Smooth muscle cell (in vitro differentiated cells): ENCODE measurements around the gene PRDM4. TPM values are rescaled to one million over a fixed set of nuclear protein-coding genes. Genes with fewer than 3 reads are reported as not detected.

Source experiments
- DNase-seq: peaks from one replicate; lab custom pipeline; 2025; ENCODE audit not compliant: unreplicated experiment; lab: John Stamatoyannopoulos, UW
- H2AFZ ChIP-seq: fragments of 200-600 bp; sonication (generic); 2 replicates; pipeline ENCODE4 v1.6.0; 2016; ENCODE audit warnings: antibody characterized with exemption, low read depth, mild to moderate bottlenecking
- H3F3A ChIP-seq: fragments of 200-600 bp; sonication (generic); 2 replicates; pipeline ENCODE4 v1.6.0; 2017; ENCODE audit warnings: antibody characterized with exemption, low read depth
- H3K27ac ChIP-seq: fragments of 200-600 bp; sonication (generic); 2 replicates; pipeline ENCODE4 v1.5.1; 2016; ENCODE audit warnings: low read depth, mild to moderate bottlenecking
- H3K27me3 ChIP-seq: fragments of 200-600 bp; sonication (generic); 2 replicates; pipeline ENCODE4 v1.6.1; 2016; ENCODE audit warnings: low read depth, mild to moderate bottlenecking
- H3K36me3 ChIP-seq: fragments of 200-600 bp; sonication (generic); 2 replicates; pipeline ENCODE4 v1.5.1; 2016; ENCODE audit warnings: low read depth
- H3K4me1 ChIP-seq: fragments of 200-600 bp; sonication (generic); 2 replicates; pipeline ENCODE4 v1.5.1; 2016; ENCODE audit warnings: low read depth
- H3K4me2 ChIP-seq: fragments of 200-600 bp; sonication (generic); 2 replicates; pipeline ENCODE4 v1.6.0; 2016; ENCODE audit warnings: mild to moderate bottlenecking
- H3K4me3 ChIP-seq: fragments of 200-600 bp; sonication (generic); 2 replicates; pipeline ENCODE4 v1.5.1; 2016; ENCODE audit warnings: mild to moderate bottlenecking
- H3K79me2 ChIP-seq: fragments of 200-600 bp; sonication (generic); 2 replicates; pipeline ENCODE4 v1.6.0; 2016; ENCODE audit warnings: low read depth, mild to moderate bottlenecking
- H3K9ac ChIP-seq: fragments of 200-600 bp; sonication (generic); 2 replicates; pipeline ENCODE4 v1.6.0; 2016; ENCODE audit warnings: low read depth
- H3K9me3 ChIP-seq: fragments of 200-600 bp; sonication (generic); replicated peaks from 2 replicates; pipeline ENCODE4 v1.5.1; 2016; ENCODE audit warnings: low read depth
- H4K20me1 ChIP-seq: fragments of 200-600 bp; sonication (generic); 2 replicates; pipeline ENCODE4 v1.6.0; 2016; ENCODE audit warnings: low read depth
- CTCF ChIP-seq: fragments of 200-600 bp; sonication (generic); IDR thresholded peaks from 2 replicates; pipeline ENCODE4 v1.5.1; 2017; ENCODE audit warnings: borderline replicate concordance, mild to moderate bottlenecking, antibody characterized with exemption; ENCODE audit not compliant: insufficient read depth, poor library complexity, severe bottlenecking
- WGBS: methylation state at CpG from one replicate; pipeline ENCODE4 v1.1.7; 2016; ENCODE audit warnings: low lambda C conversion rate; 5-methylcytosine and 5-hydroxymethylcytosine counted together
- polyA plus RNA-seq: library from polyadenylated mRNA; unstranded; fragments of >200 nt; fragmentation: Nextera tagmentation; extraction: Ambion mirVana; gene quantifications from 2 replicates; pipeline ENCODE4 v1.2.1, GENCODE V29; 2016
- total RNA-seq: library from RNA; depleted of rRNA; stranded (reverse); fragments of >200 nt; gene quantifications from 2 replicates; pipeline ENCODE4 v1.2.3, GENCODE V29; 2014

PRDM4 gene
- total and polyA plus RNA-seq, 2 experiments from 2014 or later: 19.1 to 26.2 TPM

GRCh38 chr12:107803092-107803491, 42.2 kb upstream of the PRDM4 start:
- Histone ChIP-seq H3K4me1 (no peaks in the 10 kb centered on the region), H3K27me3 (no peaks in the 10 kb centered on the region), H3K27ac (no peak overlapping the region), H3K9me3 (no peaks in the 10 kb centered on the region), H3K79me2 (no peaks in the 10 kb centered on the region), H3K36me3 (no peaks in the 10 kb centered on the region), H3K4me2 (no peak overlapping the region), H4K20me1 (no peaks in the 10 kb centered on the region), H2AFZ (no peak overlapping the region), H3K9ac (no peak overlapping the region), H3K4me3 (no peak overlapping the region), H3F3A (no peaks in the 10 kb centered on the region)
- no peak for TF ChIP-seq CTCF
- 74% methylated on average over 3 of the region's 3 CpGs for WGBS
- DNase-seq: no peak

- no peak for DNase-seq
- no peaks in the 10 kb centered on the region for H4K20me1 ChIP-seq
- H3K4me3 ChIP-seq: no peak overlapping the region
- TF ChIP-seq CTCF: no peak
- no peaks in the 10 kb centered on the region for H3K4me1 ChIP-seq
- no peaks in the 10 kb centered on the region for H3K36me3 ChIP-seq
- H3K4me2 ChIP-seq: no peak overlapping the region
- peaks cover under 1% of the 10 kb centered on the region for H3K27me3 ChIP-seq
- no peaks in the 10 kb centered on the region for H3F3A ChIP-seq
- no peaks in the 10 kb centered on the region for H3K79me2 ChIP-seq
- H3K9me3 ChIP-seq: no peaks in the 10 kb centered on the region
- no peak overlapping the region for H2AFZ ChIP-seq
- H3K9ac ChIP-seq: no peak overlapping the region
- H3K27ac ChIP-seq: no peak overlapping the region
These were observed 40.2 kb upstream of the PRDM4 start for GRCh38 chr12:107801150-107801549.

GRCh38 chr12:107798580-107798979, 37.6 kb upstream of the PRDM4 start:
- no peak overlapping the region for H3K4me2 ChIP-seq
- no peaks in the 10 kb centered on the region for H3F3A ChIP-seq
- peaks cover 11% of the 10 kb centered on the region for H3K27me3 ChIP-seq
- no peaks in the 10 kb centered on the region for H3K9me3 ChIP-seq
- H3K27ac ChIP-seq: no peak overlapping the region
- no peak for TF ChIP-seq CTCF
- no peaks in the 10 kb centered on the region for H3K79me2 ChIP-seq
- H3K4me3 ChIP-seq: no peak overlapping the region
- no peak overlapping the region for H3K9ac ChIP-seq
- no peaks in the 10 kb centered on the region for H3K36me3 ChIP-seq
- H2AFZ ChIP-seq: no peak overlapping the region
- WGBS: 64% methylated on average over 3 of the region's 3 CpGs
- no peak for DNase-seq
- no peaks in the 10 kb centered on the region for H3K4me1 ChIP-seq
- no peaks in the 10 kb centered on the region for H4K20me1 ChIP-seq

- no peak overlapping the region for H2AFZ ChIP-seq
- no peak for TF ChIP-seq CTCF
- no peak overlapping the region for H3K4me2 ChIP-seq
- no peaks in the 10 kb centered on the region for H3F3A ChIP-seq
- no peaks in the 10 kb centered on the region for H3K4me1 ChIP-seq
- WGBS: 57% methylated on average over 3 of the region's 3 CpGs
- no peak overlapping the region for H3K4me3 ChIP-seq
- no peak overlapping the region for H3K9ac ChIP-seq
- H3K27ac ChIP-seq: no peak overlapping the region
- no peaks in the 10 kb centered on the region for H3K79me2 ChIP-seq
- no peaks in the 10 kb centered on the region for H3K36me3 ChIP-seq
- no peaks in the 10 kb centered on the region for H4K20me1 ChIP-seq
- DNase-seq: no peak
- H3K9me3 ChIP-seq: no peaks in the 10 kb centered on the region
- peaks cover 11% of the 10 kb centered on the region for H3K27me3 ChIP-seq
These were observed 33.5 kb upstream of the PRDM4 start for GRCh38 chr12:107794451-107794850.
